HCT116 (cell line): Measurements from ENCODE around the gene CMPK1. TPM values are rescaled to one million over a fixed set of nuclear protein-coding genes. Genes with fewer than 3 reads are reported as not detected.

Source experiments
- ATAC-seq: fragments of 200-7000 bp; cut with Tn5 transposase; 2 replicates; pipeline ENCODE4 v1.9.1; 2020; ENCODE audit warnings: mild to moderate bottlenecking, moderate library complexity
- BruUV-seq: library from RNA; stranded (reverse); fragments of 400-500 nt; replicated peaks from 2 replicates; lab custom pipeline; 2021; lab: Mats Ljungman, UMichigan
- CTCF ChIA-PET: fragments of 300-600 bp; sonication (Branson Sonifier 250); formaldehyde crosslinking; loops from one replicate; lab custom pipeline; 2021; ENCODE audit warnings: antibody characterized with exemption; lab: Charles Lee
- POLR2A ChIA-PET: fragments of 300-600, 350-600 bp; sonication (Branson Sonifier 250); formaldehyde crosslinking; loops from one replicate; lab custom pipeline; 2021; ENCODE audit warnings: antibody characterized with exemption; lab: Charles Lee
- RAD21 ChIA-PET, 2 experiments: fragments of 300-600 bp; sonication (Branson Sonifier 250); formaldehyde crosslinking; loops; one replicate each; lab custom pipeline; 2023; ENCODE audit warnings: low total read pairs in 2 of 2; ENCODE audit not compliant: uncharacterized antibody in 2 of 2, unreplicated experiment in 2 of 2, low non-redundant PET in 1 of 2; lab: Charles Lee
- DNase-seq: peaks from one replicate; pipeline ENCODE4 v3.0.0-alpha.2; 2010; ENCODE audit warnings: low read depth, low spot score
- H2AFZ ChIP-seq: fragments of 200-600 bp; shearing (Covaris generic), sonication (generic); 2 replicates; pipeline ENCODE4 v1.6.1; 2017; ENCODE audit warnings: low read depth, mixed run types, mixed read lengths, antibody characterized with exemption, low read length; ENCODE audit not compliant: poor library complexity, severe bottlenecking
- H3K27ac ChIP-seq: 2 replicates; pipeline ENCODE4 v1.5.1; 2012; ENCODE audit warnings: low read depth, low read length
- H3K27me3 ChIP-seq: fragments of 200-600 bp; sonication (generic); 2 replicates; pipeline ENCODE4 v1.6.1; 2016; ENCODE audit warnings: mixed run types, low read length, mixed read lengths; ENCODE audit not compliant: insufficient read depth
- H3K36me3 ChIP-seq, 2 experiments: fragments of 200-500 bp in 1 of 2; fragments of 200-600 bp in 1 of 2; sonication (Bioruptor generic) in 1 of 2; sonication (generic) in 1 of 2; 2 replicates each; pipeline versions ENCODE4 v1.5.1 to v1.6.1; 2014 to 2016; ENCODE audit warnings: low read length in 2 of 2, inconsistent platforms in 1 of 2, mixed read lengths in 1 of 2, mixed run types in 1 of 2; ENCODE audit not compliant: insufficient read depth in 2 of 2, control insufficient read depth in 1 of 2
- H3K4me1 ChIP-seq, 2 experiments: fragments of 200-600 bp in 1 of 2; sonication (generic) in 1 of 2; 2 replicates each; pipeline versions ENCODE4 v1.5.1 to v1.6.1; 2012 to 2017; ENCODE audit warnings: low read length in 2 of 2, inconsistent platforms in 1 of 2, mild to moderate bottlenecking in 1 of 2, mixed read lengths in 1 of 2, mixed run types in 1 of 2, moderate library complexity in 1 of 2; ENCODE audit not compliant: insufficient read depth in 2 of 2, control insufficient read depth in 1 of 2
- H3K4me2 ChIP-seq: fragments of 200-600 bp; sonication (generic); 2 replicates; pipeline ENCODE4 v1.6.1; 2017; ENCODE audit warnings: mixed run types, low read length, mixed read lengths
- H3K4me3 ChIP-seq, 2 experiments: fragments of 200-600 bp in 1 of 2; sonication (generic) in 1 of 2; replicated peaks in 1 of 2; 2 replicates each; pipeline ENCODE4 v1.5.1; 2011 to 2016; ENCODE audit warnings: low read length in 2 of 2, control low read depth in 1 of 2, low read depth in 1 of 2, mild to moderate bottlenecking in 1 of 2, mixed read lengths in 1 of 2, mixed run types in 1 of 2
- H3K79me2 ChIP-seq: fragments of 200-600 bp; sonication (generic); 2 replicates; pipeline ENCODE4 v1.6.1; 2017; ENCODE audit warnings: mild to moderate bottlenecking, mixed run types, low read length, moderate library complexity, mixed read lengths; ENCODE audit not compliant: insufficient read depth
- H3K9ac ChIP-seq: fragments of 200-600 bp; sonication (generic); 2 replicates; pipeline ENCODE4 v1.6.1; 2016; ENCODE audit warnings: low read length, mixed read lengths
- H3K9me2 ChIP-seq: fragments of 200-600 bp; sonication (generic), shearing (Covaris generic); 2 replicates; pipeline ENCODE4 v1.6.1; 2017; ENCODE audit warnings: mixed run types, mild to moderate bottlenecking, moderate library complexity; ENCODE audit not compliant: insufficient read depth
- H3K9me3 ChIP-seq, 2 experiments: fragments of 200-500 bp in 1 of 2; fragments of 200-600 bp in 1 of 2; sonication (Bioruptor generic) in 1 of 2; sonication (generic) in 1 of 2; 2 replicates each; pipeline ENCODE4 v1.6.1; 2014 to 2017; ENCODE audit warnings: low read length in 2 of 2, mixed read lengths in 2 of 2, inconsistent platforms in 1 of 2, low read depth in 1 of 2, mild to moderate bottlenecking in 1 of 2, mixed run types in 1 of 2, moderate library complexity in 1 of 2; ENCODE audit not compliant: control insufficient read depth in 1 of 2, insufficient read depth in 1 of 2
- H4K20me1 ChIP-seq: fragments of 200-600 bp; sonication (generic), shearing (Covaris generic); 2 replicates; pipeline ENCODE4 v1.6.1; 2017; ENCODE audit warnings: mixed run types, mild to moderate bottlenecking, moderate library complexity; ENCODE audit not compliant: insufficient read depth
- EZH2 ChIP-seq: fragments of 200-600 bp; sonication (generic); IDR thresholded peaks from 2 replicates; pipeline ENCODE4 v1.6.1; 2017; ENCODE audit warnings: antibody characterized with exemption, mixed run types
- EZH2phosphoT487 ChIP-seq: fragments of 200-600 bp; IDR thresholded peaks from 2 replicates; pipeline ENCODE4 v1.6.1; 2018; ENCODE audit warnings: antibody characterized with exemption, borderline replicate concordance
- FOSL1 ChIP-seq: IDR thresholded peaks from 2 replicates; pipeline ENCODE4 v1.6.1; 2012; ENCODE audit warnings: low read depth
- POLR2A ChIP-seq: IDR thresholded peaks from 2 replicates; pipeline ENCODE4 v1.7.0; 2011; ENCODE audit warnings: borderline replicate concordance; ENCODE audit not compliant: insufficient read depth, insufficient read length; ENCODE audit errors: extremely low read depth
- RAD21 ChIP-seq: IDR thresholded peaks from 2 replicates; pipeline ENCODE4 v1.6.1; 2012; ENCODE audit warnings: low read depth, mild to moderate bottlenecking
- SRF ChIP-seq: IDR thresholded peaks from 2 replicates; pipeline ENCODE4 v1.6.1; 2012; ENCODE audit warnings: low read depth
- intact Hi-C: fragments of 100-400 bp; cut with micrococcal nuclease; formaldehyde crosslinking; loops from 2 replicates; pipeline ENCODE4 v1.10.0; 2022
- total RNA-seq: library from RNA; stranded (reverse); gene quantifications from one replicate; pipeline ENCODE4 v1.2.1, GENCODE V29; 2021; ENCODE audit not compliant: unreplicated experiment

Gene CMPK1
- total RNA-seq, 1 experiment from 2014 or later, result 78.4 TPM

- no peak for TF ChIP-seq EZH2
- no peak for TF ChIP-seq SRF
- no peak for TF ChIP-seq FOSL1
Observed at GRCh38 chr1:47416319-47417169, 83.0 kb downstream of the CMPK1 start (continued).

DNA sequence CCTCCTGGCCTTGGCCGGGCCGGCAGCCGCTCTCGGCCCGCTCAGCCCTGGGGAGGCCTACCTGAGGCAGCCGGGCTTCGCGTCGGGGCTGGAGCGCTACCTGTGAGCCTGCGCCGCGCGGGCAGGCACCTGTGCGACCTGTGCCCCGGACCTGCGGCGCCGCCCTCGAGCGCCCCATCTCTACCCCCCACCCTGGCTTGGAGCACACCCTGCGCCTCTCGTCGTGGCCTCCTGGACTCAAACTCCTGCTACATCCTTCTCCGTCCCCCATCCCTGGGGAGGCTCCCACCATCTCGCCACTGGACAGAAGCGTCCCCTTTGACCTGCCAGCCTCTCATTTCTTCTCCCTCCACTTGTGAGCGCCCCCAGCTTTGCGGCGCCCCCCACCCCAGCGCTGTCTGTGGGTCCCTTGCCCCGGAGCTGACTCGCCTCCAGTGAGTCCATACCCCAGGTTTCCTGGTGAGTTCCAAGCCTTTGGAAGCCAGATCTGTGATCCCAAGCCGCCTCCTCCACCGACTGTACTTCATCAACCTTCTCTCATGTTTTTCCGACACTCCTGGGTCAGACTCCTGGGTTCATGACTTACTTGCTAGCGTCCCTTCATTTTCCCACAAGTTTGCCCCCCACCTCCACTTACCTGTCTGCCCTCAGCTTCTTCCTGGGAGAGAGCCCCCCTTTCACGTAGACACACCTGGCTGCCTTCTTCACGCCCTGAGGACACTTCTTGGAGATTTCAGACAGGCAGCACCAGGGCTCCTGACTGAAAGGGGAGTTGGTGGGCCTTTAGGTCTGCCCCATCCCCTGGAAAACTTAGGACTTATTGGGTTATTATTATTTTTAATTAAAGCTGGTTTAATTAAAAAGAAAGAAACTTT lies 83.8 kb downstream of the CMPK1 start:
- no peaks in the 10 kb centered on the region for H3K36me3 ChIP-seq
- H3K4me1 ChIP-seq, result no peaks in the 10 kb centered on the region
- H4K20me1 ChIP-seq, result no peaks in the 10 kb centered on the region
- CTCF ChIA-PET, result interaction anchor here (1.6 kb wide), 1 partner anchor 20 kb away, joined by 4 read pairs; the partner anchor contains the start of gene FOXD2
- no peak overlapping the region for H3K4me3 ChIP-seq
- no peaks in the 10 kb centered on the region for H3K9me3 ChIP-seq
- intact Hi-C loops, result no loop called here
- H3K4me2 ChIP-seq, result no peak overlapping the region
- ATAC-seq (no peak), DNase-seq (no peak)
- H2AFZ ChIP-seq, result no peak overlapping the region
- RAD21 ChIA-PET, result no interaction called here
- TF ChIP-seq POLR2A (no peak), EZH2 (no peak), RAD21 (no peak), EZH2phosphoT487 (no peak)
- H3K27ac ChIP-seq, result no peak overlapping the region
- no peaks in the 10 kb centered on the region for H3K79me2 ChIP-seq
- POLR2A ChIA-PET, result no interaction called here
- H3K9ac ChIP-seq, result no peak overlapping the region
- BruUV-seq, result no TSS peak
- no peaks in the 10 kb centered on the region for H3K9me2 ChIP-seq
- no peaks in the 10 kb centered on the region for H3K27me3 ChIP-seq
